Activated naive CD8-positive, alpha-beta T cell treated with anti-CD3 and anti-CD28 coated beads, Interleukin-2, amount 10 ng/mL, durations not matched to agents 7 days and 5 days (primary cell): ENCODE data around the gene USP11. TPM values are rescaled to one million over a fixed set of nuclear protein-coding genes. Genes with fewer than 3 reads are reported as not detected.
A peak's percentile ranks its signal among the peaks of the same experiment; 100 is the strongest.
"Not testable (repeated sequence)": the region's sequence is repeated elsewhere in the genome, so short reads cannot be mapped to it uniquely, and the experiment has no call there.

Experiments
- ATAC-seq: fragments of 150-1000 bp; cut with Tn5 transposase; one replicate; pipeline ENCODE4 v1.10.0; 2021; ENCODE audit warnings: low read depth, moderate library complexity
- POLR2A ChIA-PET: fragments of 350-600 bp; sonication (Branson Sonifier 250); formaldehyde crosslinking; loops from one replicate; lab custom pipeline; 2021; ENCODE audit warnings: antibody characterized with exemption; lab: Charles Lee
- DNase-seq: peaks from one replicate; pipeline ENCODE4 v3.0.0; 2021
- H3K27ac Mint-ChIP-seq: one replicate; pipeline ENCODE4 v1.8.0; 2022; ENCODE audit warnings: mild to moderate bottlenecking, mixed read lengths
- H3K27me3 Mint-ChIP-seq: one replicate; pipeline ENCODE4 v1.8.0; 2022; ENCODE audit warnings: mild to moderate bottlenecking, moderate library complexity, mixed read lengths
- H3K36me3 Mint-ChIP-seq: one replicate; pipeline ENCODE4 v1.8.0; 2021; ENCODE audit warnings: mild to moderate bottlenecking, mixed read lengths
- H3K4me1 Mint-ChIP-seq: one replicate; pipeline ENCODE4 v1.8.0; 2021; ENCODE audit warnings: mixed read lengths
- H3K4me3 Mint-ChIP-seq: one replicate; pipeline ENCODE4 v1.8.0; 2022; ENCODE audit warnings: mild to moderate bottlenecking, moderate library complexity, mixed read lengths
- H3K9me3 Mint-ChIP-seq: one replicate; pipeline ENCODE4 v1.8.0; 2021; ENCODE audit warnings: mixed read lengths
- total RNA-seq, 2 experiments: library from RNA; stranded (reverse); gene quantifications; one replicate each; pipeline ENCODE4 v1.2.3, GENCODE V29; 2021

The USP11 gene
- total RNA-seq, 2 experiments from 2014 or later = 101 TPM

- Mint-ChIP-seq H3K9me3 (no peaks in the 10 kb centered on the region), H3K4me1 (no peaks in the 10 kb centered on the region), H3K4me3 (no peak overlapping the region), H3K36me3 (peaks cover 13% of the 10 kb centered on the region), H3K27ac (no peak overlapping the region), H3K27me3 (no peaks in the 10 kb centered on the region)
- POLR2A ChIA-PET = no interaction called here
- ATAC-seq (no peak), DNase-seq (no peak)
Measured at GRCh38 chrX:47248576-47248975, 15.8 kb downstream of the USP11 start.

DNA sequence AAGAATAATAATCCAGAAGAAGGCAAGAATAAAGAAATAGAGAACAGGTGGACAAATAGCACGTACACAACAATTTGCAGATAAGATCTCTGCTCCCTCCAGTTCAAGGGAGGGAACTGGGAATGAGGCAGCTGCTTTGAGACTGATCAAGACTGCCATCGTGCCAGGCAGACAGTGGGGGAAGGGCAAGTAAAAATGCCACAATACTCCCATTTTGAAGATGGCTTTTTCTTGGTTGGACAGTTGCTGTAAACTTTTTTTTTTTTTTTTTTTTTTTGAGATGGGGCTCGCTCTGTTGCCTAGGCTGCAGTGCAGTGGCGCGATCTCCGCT lies 17.2 kb downstream of the USP11 start:
- POLR2A ChIA-PET = no interaction called here
- ATAC-seq = no peak
- no peak overlapping the region for H3K27ac Mint-ChIP-seq

DNA sequence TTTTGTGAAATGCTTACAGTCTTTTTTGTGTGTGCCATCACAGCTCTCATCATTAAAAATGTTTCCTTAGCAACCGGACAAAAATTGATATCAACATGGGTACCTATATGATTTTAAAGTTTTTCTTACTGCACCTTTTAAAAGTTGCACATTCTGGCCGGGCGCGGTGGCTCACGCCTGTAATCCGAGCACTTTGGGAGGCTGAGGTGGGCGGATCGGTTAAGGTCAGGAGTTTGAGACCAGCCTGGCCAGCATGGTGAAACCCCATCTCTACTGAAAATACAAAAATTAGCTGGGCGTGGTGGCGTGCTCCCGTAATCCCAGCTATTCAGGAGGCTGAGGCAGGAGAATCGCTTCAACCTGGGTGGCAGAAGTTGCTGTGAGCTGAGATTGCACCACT lies 24.8 kb downstream of the USP11 start:
- not testable (repeated sequence) for H3K27ac Mint-ChIP-seq, H3K4me1 Mint-ChIP-seq, H3K9me3 Mint-ChIP-seq, ATAC-seq, H3K36me3 Mint-ChIP-seq, H3K4me3 Mint-ChIP-seq, H3K27me3 Mint-ChIP-seq, DNase-seq
- POLR2A ChIA-PET = interaction anchor here (0.5 kb wide), 1 partner anchor 19 kb away, joined by 6 read pairs; no protein-coding TSS in a partner anchor

More for the DNA sequence above, 17.2 kb downstream of the USP11 start:
- Mint-ChIP-seq H3K36me3 (peaks cover 13% of the 10 kb centered on the region), H3K27me3 (no peaks in the 10 kb centered on the region), H3K9me3 (no peaks in the 10 kb centered on the region), H3K4me1 (no peaks in the 10 kb centered on the region), H3K4me3 (no peak overlapping the region)
- no peak for DNase-seq

DNA sequence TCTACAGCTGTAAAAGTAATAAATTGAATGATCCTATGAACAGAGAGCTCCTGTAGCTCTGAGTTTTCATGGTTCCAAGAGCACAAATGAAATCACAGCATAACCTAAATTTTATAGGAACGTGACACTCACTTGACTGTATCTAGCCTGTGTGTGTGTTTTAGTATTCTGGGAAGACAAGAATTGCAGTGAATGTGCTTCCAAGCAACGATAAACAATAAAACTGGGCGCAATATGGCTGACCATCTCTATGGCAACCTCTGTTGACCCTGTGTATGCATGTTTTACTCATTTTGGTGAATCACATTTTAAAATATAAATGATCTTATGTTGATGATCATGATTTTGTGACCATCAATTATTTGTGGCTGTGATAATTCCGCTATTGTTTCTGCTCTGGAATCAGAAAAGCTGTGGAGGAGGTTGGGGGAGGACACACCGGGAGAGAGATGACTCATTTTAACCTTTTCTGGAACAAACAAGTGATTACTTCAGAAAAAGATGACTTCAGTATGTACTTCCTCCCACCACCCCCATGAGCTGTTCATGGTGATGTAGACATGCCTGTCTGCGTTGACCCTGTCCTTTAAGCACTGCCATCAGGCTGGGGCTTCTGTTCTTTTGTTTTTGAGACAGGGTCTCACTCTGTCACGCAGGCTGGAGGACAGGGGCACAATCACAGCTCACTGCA lies 31.8 kb downstream of the USP11 start:
- Mint-ChIP-seq H3K4me1 (peaks cover 2% of the 10 kb centered on the region), H3K27me3 (no peaks in the 10 kb centered on the region), H3K27ac (no peak overlapping the region), H3K36me3 (no peaks in the 10 kb centered on the region), H3K9me3 (no peaks in the 10 kb centered on the region), H3K4me3 (no peak overlapping the region)
- no peak for ATAC-seq
- POLR2A ChIA-PET = no interaction called here
- no peak for DNase-seq

DNA sequence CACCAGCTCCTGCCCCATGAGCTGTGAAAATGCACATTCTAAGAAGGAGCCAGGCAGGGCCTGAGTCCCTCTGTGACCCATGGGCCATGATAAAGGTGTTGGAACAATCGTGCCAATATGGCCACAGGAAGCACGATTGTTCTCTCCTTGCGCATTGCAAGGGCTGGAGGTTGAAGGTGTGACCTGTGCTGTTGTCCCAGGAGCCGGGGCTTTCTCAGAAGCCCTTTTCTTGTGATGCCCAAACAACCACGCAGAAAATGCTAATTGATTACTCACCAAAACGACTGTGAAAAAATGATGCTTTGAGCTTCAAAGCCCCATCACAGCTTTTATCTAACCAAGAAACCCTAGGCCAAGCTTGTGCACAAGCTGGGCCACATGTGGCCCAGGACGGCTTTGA lies 33.8 kb downstream of the USP11 start:
- no peaks in the 10 kb centered on the region for H3K36me3 Mint-ChIP-seq
- POLR2A ChIA-PET = no interaction called here
- H3K27ac Mint-ChIP-seq = no peak overlapping the region
- H3K27me3 Mint-ChIP-seq = no peaks in the 10 kb centered on the region
- H3K4me3 Mint-ChIP-seq = no peak overlapping the region
- DNase-seq = no peak
- H3K4me1 Mint-ChIP-seq = peaks cover 2% of the 10 kb centered on the region
- no peaks in the 10 kb centered on the region for H3K9me3 Mint-ChIP-seq
- ATAC-seq = no peak

DNA sequence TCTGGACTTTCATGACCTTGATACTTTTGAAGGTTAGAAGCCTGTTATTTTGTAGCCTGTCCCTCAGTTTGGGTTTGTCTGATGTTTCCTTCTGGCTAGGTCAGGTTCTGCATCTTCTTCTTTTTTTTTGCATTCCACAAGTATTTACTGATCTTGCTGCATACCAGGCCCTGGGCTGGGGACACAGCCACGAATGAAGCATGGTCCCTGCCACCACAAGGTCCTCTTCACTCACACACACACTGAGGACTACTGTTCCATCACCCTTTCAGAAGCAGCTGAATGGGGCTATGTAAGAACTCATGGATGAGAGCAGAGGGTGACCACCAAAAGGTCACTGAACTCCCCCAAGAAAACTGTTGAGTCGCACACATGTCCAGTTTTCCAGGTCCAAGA lies 39.2 kb downstream of the USP11 start:
- Mint-ChIP-seq H3K27me3 (no peaks in the 10 kb centered on the region), H3K36me3 (no peaks in the 10 kb centered on the region), H3K4me3 (no peak overlapping the region), H3K4me1 (no peaks in the 10 kb centered on the region), H3K27ac (peak overlapping the region; percentile 48), H3K9me3 (no peaks in the 10 kb centered on the region)
- POLR2A ChIA-PET = no interaction called here
- ATAC-seq = no peak
- DNase-seq = no peak

DNA sequence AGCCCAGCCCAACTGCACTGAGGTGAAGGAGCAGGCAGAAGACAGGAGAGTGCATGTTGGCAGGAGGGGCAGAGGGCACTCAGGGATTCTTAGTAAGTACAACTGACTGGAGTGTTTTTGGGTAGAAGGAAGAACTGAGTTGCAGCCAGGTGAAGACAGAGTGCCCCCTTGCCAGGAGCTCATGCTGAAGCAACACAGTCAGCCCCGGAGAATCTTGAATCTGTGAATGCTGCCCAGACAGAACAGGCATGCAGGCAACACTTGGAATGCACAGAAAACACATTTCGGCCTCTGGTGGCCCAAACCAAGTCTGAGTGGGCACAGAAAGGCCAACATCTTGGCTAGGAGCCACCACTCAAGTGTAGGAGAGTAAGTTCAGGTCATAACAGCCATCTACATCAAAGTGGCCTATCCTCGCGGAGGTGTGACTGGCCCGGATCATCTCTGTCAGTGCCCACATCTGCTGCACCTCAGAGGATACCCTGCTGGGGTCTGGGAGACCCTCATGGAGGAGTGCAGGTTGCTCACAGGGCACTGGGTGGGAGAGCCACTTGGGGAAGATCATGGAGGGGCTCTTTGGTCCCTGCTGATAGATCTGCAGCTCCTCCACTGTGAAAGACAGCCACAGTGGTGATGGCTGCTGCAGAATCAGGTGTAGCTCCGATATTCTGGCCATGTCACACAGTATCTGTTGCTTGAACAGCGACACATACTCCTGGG lies 40.4 kb downstream of the USP11 start:
- Mint-ChIP-seq H3K36me3 (no peaks in the 10 kb centered on the region), H3K9me3 (no peaks in the 10 kb centered on the region), H3K4me1 (no peaks in the 10 kb centered on the region), H3K4me3 (no peak overlapping the region), H3K27ac (no peak overlapping the region), H3K27me3 (no peaks in the 10 kb centered on the region)
- no peak for ATAC-seq
- POLR2A ChIA-PET = no interaction called here
- DNase-seq = no peak

DNA sequence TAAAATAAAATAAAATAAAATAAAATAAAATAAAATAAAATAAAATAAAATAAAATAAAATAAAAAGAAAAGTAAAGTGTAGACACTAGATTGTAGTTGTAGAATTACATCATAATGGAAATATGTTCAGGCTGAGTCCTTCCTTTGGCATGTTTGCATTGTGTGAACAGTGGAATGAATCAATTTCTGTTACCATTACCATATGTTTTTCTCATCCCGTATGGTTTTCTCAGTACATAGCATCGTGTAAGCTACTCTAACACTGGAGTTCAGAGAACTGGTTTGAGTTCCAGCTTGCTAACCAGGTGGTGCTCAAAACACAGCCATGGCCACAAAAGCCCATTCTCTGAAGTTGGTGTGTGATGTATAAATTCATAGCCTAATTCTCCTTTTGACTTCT lies 45.9 kb downstream of the USP11 start:
- Mint-ChIP-seq H3K4me3 (no peak overlapping the region), H3K4me1 (no peaks in the 10 kb centered on the region), H3K9me3 (no peaks in the 10 kb centered on the region), H3K27me3 (no peaks in the 10 kb centered on the region), H3K36me3 (no peaks in the 10 kb centered on the region), H3K27ac (no peak overlapping the region)
- POLR2A ChIA-PET = no interaction called here
- no peak for ATAC-seq
- no peak for DNase-seq

DNA sequence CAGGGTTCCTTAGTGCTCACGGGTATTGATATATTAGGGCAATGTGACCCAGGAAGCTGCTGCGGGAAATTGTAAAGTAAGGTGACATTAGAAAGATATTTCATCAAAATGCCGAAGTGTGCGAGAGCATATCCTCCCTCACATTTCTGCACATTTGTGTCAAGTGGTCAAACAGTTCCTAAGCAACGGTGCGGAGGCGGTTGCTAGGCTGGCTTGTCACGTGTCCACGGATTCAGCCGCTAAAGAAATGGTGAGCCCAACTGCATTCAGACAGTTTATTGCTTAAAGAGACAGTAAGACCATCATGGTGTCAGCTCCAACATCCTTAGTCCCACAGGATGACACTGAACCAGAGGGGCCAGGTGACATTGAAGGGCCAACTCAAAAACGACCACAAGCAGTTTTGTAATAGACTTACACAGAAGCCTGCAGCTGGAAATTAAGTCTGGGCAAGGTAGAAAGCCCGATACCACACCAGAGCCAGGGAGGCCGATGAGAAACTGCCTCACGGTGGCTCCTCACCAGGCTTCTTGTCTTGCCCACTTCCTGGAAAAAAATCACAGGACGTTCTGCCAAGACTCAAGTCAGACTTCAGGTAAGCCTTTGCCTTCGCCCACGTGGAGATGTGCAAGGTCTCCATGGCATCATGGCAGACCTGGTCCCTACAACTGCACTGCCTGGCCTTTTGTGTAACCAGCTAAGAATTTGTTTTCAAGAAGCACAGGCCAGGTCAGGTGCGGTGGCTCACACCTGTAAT lies 50.4 kb downstream of the USP11 start:
- H3K9me3 Mint-ChIP-seq = no peaks in the 10 kb centered on the region
- no peak overlapping the region for H3K4me3 Mint-ChIP-seq
- no peaks in the 10 kb centered on the region for H3K36me3 Mint-ChIP-seq
- POLR2A ChIA-PET = interaction anchor here (0.6 kb wide), 1 partner anchor 64 kb away, joined by 3 read pairs; no protein-coding TSS in a partner anchor
- H3K27ac Mint-ChIP-seq = no peak overlapping the region
- no peaks in the 10 kb centered on the region for H3K27me3 Mint-ChIP-seq
- DNase-seq = no peak
- peaks cover 1% of the 10 kb centered on the region for H3K4me1 Mint-ChIP-seq
- no peak for ATAC-seq

- H3K9me3 Mint-ChIP-seq, H3K4me1 Mint-ChIP-seq, POLR2A ChIA-PET, H3K4me3 Mint-ChIP-seq, H3K27me3 Mint-ChIP-seq, ATAC-seq, H3K27ac Mint-ChIP-seq, H3K36me3 Mint-ChIP-seq, DNase-seq: not testable (repeated sequence)
Measured at GRCh38 chrX:47284616-47285015, 51.8 kb downstream of the USP11 start.

DNA sequence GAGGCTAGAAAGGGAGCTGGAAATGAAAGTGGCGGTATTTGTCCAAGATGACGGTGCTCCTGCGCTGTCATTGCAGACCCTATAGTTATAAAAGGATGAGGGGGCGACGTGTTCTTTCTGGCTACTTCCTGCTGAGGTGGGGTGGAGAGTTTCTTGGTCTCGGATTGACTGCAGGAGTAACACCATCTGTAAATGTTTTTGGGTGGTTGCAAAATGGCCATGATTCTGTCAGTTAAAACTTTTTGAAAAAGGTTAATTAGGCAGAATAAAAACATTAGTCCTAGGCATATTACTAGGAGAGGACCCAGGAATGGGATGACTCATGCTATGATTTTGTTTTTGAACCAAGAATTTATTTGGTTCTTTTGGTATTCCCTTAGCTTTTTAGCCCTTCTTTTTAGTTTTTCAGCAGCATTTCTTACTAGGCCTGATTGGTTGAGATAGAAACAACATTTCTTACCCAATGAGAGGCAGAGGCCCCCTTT lies 53.1 kb downstream of the USP11 start:
- H3K9me3 Mint-ChIP-seq = no peaks in the 10 kb centered on the region
- POLR2A ChIA-PET = no interaction called here
- H3K4me3 Mint-ChIP-seq = no peak overlapping the region

DNA sequence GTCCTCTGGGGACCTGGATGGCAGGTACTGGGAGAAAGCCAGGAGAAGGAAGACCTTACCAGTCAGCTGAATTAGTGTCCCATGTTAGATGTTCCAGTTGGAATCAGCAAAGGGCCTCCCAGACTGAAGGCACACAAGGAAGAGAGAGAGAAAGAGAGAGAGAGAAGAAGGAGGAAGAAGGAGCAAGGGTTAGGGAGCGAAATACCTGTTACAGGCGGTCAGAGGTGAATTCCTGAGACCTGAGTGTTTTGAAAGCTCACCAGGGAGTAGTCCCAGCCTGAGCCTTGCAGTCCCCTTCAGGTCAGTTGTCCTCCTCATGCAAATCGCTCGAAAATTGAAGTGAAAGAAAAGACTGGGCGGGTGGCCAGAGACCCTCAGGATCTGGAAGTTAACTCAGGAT lies 60.3 kb downstream of the USP11 start:
- H3K36me3 Mint-ChIP-seq = no peaks in the 10 kb centered on the region
- H3K27me3 Mint-ChIP-seq = no peaks in the 10 kb centered on the region
- H3K9me3 Mint-ChIP-seq = no peaks in the 10 kb centered on the region
- DNase-seq (no peak), ATAC-seq (no peak)
- no peak overlapping the region for H3K4me3 Mint-ChIP-seq
- no peak overlapping the region for H3K27ac Mint-ChIP-seq
- POLR2A ChIA-PET = no interaction called here
- no peaks in the 10 kb centered on the region for H3K4me1 Mint-ChIP-seq

More for the DNA sequence above, 53.1 kb downstream of the USP11 start:
- Mint-ChIP-seq H3K36me3 (no peaks in the 10 kb centered on the region), H3K27me3 (no peaks in the 10 kb centered on the region), H3K4me1 (peaks cover 1% of the 10 kb centered on the region), H3K27ac (peak overlapping the region; percentile 57)
- no peak for DNase-seq
- no peak for ATAC-seq

GRCh38 chrX:47296766-47297365 lies 64.1 kb downstream of the USP11 start:
- ATAC-seq = no peak
- no peaks in the 10 kb centered on the region for H3K9me3 Mint-ChIP-seq
- H3K36me3 Mint-ChIP-seq = no peaks in the 10 kb centered on the region
- no peaks in the 10 kb centered on the region for H3K27me3 Mint-ChIP-seq
- H3K4me3 Mint-ChIP-seq = no peak overlapping the region
- no peaks in the 10 kb centered on the region for H3K4me1 Mint-ChIP-seq
- no peak for DNase-seq
- H3K27ac Mint-ChIP-seq = no peak overlapping the region
- POLR2A ChIA-PET = no interaction called here
